ENCODE results near the gene MAML3.

MAML3 gene

DNA sequence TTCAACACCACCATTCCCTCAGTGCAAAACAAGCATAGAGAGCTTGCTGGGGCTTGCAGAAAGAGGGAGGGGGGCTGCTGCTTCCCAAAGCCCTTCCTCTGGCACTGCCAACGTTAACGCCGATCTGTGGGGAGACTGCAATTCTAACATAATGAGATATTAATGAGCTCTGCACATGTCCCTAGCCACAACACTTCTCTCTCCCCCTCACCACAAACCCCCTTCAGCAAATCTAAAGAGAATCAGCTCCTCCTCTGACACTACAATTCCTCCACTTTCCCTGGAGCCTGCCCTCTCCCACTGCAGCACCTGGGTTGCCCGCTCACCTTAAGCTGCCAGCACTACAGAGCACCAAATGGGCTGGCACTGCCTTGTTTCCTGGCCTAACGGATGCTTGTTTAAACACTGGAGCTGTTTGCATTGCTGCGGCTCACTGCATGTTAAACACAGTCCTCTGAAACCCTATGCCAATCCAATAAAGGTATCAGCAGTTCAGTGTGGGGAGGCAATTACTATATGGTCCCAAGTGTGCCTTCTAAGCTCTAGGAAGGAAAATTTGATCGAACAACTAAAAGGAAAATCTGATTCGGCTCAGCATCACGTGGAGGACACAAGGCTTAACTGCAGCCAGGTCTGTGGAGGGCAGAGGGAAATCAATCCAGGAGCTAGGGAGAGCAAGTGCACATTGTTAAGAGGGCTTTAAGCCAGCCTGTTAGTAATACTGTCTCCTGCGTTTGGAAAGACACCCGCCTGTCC is 232.4 kb downstream of the MAML3 start:
- DNase-seq (ENCODE audit: low read depth) = no peak

DNA sequence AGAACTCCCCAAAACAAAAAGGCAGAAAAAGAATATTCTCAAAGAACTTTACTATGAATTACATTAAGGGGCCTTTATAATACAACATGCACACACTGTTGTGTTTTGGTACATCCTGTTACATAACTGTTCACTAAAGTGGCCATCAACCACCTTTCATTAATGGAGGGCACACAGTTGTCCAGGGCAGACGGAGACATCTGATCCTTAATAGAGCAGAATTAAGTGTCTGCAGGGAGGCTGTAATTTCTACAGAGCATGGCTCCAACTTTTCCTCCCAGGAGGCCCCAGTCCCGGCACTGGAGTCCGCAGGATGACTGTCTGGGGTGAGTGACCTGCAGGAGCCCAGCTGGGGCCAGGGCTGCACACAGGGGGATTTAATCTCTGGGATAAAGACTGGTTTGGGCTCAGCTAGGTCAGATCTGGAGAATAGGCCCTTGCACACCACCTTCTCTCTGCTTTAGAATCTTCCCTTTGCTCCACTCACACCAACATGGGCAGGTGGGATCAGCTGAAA is 233.4 kb downstream of the MAML3 start:
- no peak for DNase-seq (ENCODE audit: low read depth)

DNA sequence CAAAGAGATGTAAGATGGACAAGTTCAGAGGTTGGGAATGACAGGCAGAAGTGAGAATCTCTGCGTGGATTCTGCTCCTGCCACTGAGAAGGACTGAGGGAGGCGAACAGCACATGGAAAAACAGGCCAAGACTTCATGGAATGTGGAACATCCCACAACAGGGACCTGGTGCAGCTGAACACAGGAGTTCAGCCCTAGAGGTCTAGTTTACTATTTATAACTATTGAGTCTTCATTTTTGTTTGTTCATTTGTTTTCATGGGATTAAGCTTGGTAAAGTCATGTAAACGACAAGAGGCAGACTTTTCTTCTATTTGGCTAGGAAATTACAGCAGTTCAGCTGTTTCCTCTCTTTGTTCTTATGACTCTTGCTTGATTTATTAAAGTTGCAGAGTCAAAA is 234.5 kb downstream of the MAML3 start:
- peak; percentile 84 for DNase-seq (ENCODE audit: low read depth)

DNA sequence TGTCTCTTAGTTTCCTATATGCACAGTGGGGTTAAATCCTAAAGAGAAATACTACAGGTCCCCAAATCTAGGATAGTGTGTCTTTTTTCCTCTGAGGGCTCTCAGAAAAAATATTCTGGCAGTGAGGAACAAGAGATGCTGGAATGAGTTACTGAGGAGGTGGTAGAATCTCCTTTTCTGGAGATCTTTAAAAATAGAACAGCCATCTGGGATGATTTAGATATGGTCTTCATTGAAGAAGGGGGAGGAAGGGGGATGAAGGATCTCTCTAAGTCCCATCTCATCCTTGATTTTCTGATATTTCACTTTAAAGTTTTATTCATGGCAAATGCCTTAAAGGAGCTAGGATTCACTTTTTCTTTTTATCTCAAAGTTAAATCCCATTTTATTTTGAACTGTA is 235.0 kb downstream of the MAML3 start:
- DNase-seq (ENCODE audit: low read depth) = peak; percentile 9

DNA sequence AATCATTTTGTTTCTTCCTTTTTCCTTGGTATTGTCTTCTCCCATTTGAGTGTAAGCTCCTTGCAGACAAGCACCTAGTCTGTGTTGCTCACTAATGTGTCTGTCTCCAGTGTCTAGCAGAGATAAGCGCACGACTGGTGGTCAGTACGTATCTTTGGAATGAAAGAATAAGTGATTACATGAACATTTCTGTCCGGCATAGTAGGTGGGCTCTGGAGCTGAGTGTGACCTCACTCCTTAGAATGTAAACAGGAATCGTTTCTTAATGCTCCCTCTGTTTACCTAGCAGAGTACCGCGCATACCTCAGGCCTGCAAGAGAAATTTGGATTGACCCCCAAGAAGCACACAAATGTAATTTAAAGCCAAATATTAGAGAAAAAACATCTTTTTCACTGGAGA is 235.4 kb downstream of the MAML3 start:
- peak; percentile 83 for DNase-seq (ENCODE audit: low read depth)

DNA sequence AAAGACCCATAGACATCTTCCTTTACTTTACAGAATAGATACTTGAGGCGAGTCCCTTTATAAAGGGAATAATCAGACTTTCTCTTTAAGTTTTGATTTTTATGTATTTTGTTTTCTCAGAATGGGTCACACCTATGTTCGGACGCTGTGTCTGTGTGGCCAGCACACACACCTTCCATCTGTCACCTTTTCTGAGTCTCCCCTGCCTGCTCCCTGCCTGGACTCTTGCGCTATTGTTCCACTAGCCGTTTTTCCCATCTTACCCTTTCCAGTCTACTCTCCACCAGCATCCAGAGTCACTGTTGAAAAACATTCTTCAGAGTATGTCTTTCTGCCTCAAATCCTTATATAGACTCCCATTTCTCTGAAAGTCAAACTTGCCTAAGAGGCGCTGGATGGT is 236.1 kb downstream of the MAML3 start:
- DNase-seq (ENCODE audit: low read depth) = no peak

DNA sequence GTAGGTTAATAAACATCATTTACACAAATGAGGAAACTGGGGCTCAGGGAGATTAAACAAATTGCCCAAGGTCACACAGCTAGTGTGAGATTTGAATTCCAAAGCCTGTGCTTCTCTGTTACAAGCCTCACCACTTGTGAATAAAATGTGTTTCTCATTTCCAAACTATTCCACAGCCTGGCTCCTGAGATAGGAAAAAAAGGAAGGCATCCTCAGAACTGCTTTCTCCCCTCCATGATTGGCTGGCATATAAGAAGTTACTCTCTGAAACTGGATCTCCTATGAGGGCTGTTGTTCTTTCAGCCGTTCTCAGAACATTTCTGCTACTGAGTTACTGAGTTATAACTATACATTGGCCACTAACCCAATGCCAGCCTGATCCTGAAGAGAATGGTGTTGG is 237.9 kb downstream of the MAML3 start:
- peak; percentile 9 for DNase-seq (ENCODE audit: low read depth)

DNA sequence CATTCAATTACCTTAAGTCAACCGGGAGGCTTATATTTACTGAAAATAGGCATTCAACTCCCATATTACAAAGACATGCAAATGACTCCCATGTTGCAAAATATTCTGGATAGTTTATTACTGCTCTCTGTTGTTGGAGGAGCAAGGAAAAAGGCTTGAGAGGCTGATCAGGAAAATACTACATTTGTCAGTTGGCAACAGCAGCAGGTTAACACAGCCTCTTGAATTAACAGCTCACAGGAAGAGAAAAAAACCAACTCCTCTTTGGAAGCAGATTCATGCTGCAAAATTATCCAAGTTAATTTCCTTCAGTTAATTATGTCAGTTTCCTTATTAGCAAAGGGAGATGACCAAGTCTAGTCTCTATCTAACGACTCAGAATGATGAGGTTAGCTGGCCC is 238.9 kb downstream of the MAML3 start:
- no peak for DNase-seq (ENCODE audit: low read depth)

DNA sequence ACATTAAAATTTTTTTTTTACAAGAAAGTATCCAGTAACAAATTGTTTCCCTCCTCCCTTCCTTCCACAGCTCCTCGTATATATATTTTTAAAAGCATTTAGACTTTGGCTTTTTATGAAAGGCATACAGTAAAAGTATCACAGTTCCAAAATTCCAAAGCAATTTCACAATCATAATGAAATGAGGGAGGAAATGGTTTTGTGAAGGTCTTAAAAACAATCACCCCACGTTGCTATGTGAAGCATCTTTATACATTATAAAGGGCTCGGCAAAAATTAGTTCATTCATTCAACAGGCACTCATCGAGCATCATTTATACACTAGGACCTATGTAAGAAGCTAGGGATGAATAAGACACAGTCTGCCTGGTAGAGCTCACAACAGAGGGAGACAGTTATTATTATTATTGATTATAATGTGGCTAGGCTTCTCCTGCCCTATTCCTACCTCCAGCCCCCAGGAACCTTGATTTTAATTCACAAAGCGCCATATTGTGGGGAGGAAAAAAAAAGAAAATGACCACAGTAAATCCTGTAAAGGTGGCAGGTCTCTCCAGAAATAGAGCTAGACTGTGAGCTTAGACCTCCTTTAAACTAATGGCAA is 239.9 kb downstream of the MAML3 start:
- peak; percentile 86 for DNase-seq (ENCODE audit: low read depth)

DNA sequence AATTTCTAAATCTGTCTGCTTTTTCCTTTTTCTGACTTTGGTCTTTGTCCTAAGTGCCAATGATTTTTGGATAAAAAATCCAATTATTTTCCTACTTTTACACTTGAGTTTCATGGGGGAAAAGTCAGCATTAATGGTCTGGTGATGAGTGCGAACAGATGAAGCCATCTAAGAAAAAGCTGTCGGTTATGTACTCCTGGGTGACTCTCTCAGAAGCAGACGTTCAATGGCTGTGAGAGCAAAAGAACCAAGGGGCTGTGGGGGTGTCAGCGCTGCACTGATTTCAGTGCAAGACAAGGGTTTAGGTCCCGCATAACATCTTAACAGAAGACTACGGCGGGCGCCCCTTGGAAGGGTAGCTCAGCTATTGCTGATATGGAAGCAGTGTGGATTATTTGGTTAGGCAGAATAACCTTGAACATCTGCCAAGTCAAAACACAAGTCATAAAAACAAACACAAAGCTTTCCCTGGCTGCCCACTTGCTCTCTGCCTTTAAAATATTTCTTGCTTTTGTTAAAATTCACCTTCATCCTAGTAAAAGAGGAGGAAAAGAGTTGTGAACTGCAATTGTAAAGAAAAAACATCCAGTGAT is 240.5 kb downstream of the MAML3 start:
- DNase-seq (ENCODE audit: low read depth) = peak; percentile 70

DNA sequence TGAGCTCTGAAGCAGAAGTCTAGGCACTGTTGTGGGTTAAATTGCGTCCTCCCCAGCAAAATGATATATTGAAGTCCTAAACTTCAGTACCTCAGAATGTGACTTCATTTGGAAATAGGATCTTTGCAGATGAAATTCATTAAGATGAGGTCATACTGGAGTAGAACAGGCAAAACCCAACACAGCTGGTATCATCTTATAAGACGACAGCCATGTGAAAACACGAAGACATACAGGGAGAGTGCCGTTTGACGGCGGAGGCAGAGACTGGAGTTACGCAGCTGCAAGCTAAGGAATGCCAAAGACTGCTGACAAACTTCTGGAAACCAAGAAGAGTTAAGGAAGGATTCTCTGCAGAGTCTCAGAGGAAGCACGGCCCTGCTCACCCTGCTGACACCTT is 241.5 kb downstream of the MAML3 start:
- DNase-seq (ENCODE audit: low read depth) = no peak

DNA sequence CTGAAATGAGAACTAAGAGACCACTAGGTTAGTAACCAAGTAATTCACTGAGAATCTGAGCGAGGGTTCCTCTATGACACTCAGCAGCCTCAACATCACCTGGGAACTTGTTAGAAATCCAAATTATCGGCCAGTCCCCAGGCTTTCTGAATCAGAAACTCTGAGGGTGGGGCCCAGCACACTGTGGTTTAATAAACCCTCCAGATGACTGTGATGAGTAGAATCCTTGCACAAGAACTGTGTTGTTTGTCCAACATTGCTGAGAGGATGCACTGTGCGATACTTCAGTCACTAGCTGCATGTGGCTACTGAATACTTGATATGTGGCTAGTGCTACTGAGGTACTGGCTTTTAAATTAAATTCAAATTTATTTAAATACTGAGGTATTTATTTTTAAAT is 243.9 kb downstream of the MAML3 start:
- peak; percentile 70 for DNase-seq (ENCODE audit: low read depth)

DNA sequence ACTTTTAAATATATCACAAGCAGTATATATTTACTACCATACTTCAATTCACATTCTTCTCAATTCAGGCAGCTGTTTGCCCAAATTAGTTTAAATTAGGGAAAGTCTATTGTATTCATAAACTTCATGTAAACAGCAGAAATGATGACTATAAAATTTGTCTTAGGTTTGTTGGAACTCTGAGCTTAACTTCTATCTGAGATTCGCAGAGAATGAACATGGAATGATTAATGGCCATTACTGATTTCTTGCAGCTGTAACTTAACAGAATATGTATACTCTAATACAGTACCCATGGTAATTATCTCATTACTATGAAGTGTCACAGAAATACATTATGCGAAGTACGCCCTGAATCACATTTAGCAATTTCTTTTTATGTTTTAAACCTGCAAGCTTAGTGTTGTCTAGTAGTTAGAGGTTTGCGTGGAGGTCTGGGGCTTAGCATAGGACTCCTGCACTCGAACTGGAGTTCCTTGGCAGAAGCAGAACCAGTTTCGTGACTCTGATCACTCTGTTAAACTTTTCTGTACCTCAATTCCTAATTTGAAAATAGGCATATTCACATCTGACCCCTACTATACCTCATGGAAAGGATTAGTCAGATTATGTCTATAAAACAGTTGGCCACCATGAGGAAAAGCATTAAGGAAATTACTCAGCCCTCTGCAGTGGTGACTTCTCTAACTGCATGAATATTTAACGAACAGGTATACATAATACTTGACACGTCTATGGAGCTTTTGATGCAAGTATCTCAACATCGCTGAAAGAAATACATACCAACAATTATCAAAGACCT is 245.1 kb downstream of the MAML3 start:
- no peak for DNase-seq (ENCODE audit: low read depth)

DNA sequence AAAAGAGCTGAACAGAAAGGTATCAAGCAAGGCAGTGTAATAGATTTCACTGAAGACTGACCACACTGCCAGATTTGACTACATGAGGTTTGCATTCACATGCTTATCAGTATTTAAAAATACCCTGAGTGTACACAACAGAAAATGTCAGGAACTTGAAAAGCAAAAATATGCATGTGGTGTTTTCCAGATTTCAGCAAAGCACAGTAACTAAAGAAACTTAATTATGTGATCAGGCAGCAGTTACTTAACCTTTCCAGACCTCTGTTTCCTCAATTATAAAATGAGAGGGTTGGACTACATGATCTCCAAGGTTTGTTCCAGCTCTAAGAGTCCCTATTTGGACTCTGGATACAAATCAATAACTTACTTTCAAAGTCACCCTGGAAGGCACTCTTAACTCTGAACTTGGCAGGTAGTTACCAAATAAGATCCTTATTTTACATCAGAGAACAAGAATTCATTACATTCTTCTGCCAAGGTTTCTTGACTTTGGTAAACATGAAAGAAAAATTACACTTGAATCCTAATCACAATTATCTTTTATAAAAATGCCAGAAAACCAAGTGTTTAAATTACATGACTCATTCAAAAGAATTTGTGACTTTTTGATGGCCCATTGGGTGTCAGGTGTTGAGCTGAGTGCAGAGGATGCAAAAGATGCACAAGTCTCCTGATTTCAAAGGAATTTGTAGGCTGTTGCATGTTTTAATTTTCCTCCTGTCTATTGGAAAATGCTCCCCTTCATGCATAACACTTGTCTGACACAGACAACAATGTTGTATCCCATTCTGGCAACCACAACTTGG is 246.8 kb downstream of the MAML3 start:
- DNase-seq (ENCODE audit: low read depth) = peak; percentile 51

DNA sequence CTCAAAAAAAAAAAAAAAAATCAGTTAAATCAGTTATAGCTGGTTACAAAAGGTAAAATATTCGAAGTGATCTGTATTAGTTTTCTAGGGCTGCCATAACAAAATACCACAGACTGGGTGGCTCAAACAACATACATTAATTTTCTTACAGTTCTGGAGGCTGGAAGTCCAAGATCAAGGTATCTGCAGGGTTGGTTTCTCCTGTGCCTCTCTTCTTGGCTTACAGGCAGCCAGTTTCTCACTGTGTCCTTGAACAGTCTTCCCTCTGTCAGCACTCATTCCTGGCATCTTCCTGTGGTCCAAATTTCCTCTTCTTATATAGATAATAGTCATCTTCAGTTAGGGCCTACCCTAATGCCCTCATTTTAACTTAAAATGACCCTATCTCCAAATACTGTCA is 248.5 kb downstream of the MAML3 start:
- DNase-seq (ENCODE audit: low read depth) = no peak

DNA sequence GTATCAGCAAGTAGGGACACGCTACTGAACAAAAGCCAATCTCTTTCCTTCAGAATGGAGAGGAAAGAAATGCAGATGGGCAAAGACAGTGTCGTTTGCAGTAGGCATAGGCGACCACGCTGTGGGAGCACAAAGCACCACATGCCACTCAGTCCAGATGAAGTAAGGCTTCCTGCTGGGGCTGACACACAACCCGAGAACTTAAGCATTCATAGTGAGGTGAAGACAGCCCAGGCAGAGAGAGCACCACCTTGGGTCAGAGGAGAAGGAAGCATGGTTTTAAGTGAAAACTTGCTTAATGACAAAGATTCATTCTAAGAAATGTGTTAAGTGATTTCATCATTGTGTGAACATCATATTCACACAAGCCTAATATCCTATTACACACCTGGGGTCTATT is 249.6 kb downstream of the MAML3 start:
- no peak for DNase-seq (ENCODE audit: low read depth)

DNA sequence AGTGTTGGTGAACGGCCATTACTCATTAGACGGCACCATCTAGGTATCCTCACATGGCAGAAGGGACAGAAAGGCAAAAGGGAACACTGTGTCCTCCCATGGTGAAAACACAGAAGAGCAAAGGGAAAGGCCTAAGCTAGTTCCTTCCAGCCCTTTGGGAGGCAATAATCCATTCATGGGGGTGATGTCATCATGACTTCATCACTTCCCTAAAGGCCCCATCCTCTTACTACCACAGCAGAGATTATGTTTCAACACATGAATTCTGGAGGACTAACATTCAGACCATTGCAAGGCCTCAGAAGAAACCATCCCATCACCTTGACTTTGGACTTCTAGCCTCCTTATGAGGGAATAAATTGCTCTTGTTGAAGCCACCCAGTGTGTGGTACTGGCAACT is 250.1 kb downstream of the MAML3 start:
- no peak for DNase-seq (ENCODE audit: low read depth)

DNA sequence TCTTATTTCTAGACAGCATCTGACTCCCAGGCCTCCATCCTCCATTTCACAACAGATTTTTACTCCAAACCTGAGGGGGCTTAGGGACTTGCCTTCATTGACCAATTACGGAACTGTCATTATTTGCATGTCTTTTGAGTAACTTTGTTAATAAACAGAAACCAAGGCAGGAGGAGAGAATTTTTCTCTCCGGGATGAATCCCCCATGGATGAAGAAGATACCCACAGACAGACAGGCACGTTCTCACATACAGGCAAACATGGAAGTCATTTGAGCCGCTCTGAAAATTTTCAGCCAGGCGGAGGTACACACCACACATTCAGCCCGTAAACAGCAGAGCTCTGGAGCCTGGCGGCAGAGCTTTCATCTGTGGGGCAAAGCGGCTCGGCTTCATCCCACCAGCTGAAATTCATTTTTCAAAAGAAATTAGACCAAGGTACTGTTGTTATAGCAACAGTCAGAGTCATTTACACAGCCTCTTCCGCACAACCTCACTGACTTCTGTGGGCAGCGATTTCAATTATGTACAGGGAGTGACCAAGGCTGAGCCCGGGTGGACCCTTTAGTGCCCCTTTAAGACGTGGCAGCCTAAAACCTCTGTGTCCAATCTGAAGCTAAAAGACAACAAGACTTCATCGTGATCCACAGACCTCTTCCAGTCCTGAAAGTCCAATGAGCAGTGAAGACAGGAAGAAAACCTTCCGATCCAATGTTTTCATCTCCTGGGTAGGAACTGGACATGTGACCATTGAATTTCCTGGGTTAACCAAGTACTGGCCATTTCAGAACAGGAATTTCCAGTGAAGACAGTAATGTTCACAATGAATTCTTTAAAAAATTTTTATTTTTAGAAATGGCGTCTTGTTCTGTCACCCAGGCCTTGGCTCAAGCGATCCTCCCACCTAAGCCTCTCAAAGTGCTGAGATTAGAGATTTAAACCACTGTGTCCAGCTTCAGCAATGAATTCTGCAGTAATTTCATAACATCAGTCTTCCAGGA is 251.4 kb downstream of the MAML3 start:
- DNase-seq (ENCODE audit: low read depth) = peak; percentile 46

DNA sequence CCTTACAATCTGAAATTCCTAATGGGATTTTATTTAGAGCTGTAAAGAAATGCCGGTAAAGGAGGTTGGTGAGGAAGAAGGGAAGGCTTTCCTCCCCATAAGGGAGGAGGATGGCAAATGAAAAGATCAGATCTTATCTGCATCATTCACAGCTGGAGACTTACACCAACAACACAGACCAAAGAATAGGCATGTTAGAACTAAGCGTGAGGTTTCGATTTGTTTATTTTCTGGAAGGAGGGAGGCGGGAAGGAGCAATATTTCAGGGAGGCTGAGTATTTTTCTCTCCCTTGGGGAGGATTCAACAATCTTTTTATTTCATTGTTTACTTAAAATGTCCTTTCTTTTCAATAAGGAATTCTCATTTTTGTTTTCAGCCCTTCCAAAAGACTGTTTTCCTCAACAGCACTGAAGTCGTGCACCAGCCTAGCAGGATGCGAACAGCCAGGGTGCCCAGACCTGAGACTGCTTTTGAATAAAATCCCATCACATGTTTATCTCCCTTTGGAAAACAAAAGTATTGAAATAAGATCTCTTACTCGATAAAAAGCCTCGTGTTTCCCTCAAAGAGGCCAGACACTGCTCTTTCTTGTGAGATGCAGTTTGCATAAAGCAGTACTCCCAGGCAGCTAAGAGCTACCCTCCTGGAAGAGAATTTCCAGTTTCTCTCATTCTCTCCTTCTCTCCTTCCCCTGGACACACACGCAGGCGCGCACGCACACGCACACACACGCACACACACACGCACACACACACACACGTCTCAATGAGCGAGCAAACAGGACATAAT is 252.3 kb downstream of the MAML3 start:
- peak; percentile 46 for DNase-seq (ENCODE audit: low read depth)

DNA sequence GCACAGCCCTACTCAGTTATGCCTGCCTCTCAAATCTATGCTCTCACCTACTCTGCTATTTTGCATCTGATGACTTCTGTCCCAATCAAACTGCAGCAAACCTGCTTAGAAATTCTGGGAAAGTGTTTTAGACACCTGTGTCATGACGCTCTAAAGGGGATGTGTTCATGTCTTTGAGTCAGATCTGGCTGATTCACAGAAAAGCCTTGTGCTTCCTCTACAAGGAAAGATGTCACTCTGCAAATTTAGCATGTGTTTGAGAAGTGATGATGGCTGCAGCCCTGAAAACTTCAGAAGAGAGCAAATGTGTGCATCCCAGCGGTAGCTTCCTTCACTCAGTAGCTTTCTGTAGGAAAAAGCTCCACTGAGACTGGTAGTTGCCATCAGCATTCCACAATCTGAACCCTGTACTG is 253.0 kb downstream of the MAML3 start:
- peak; percentile 31 for DNase-seq (ENCODE audit: low read depth)
